Mammary epithelial cell (primary cell): Measurements from ENCODE around the gene ATP13A2.

Source experiments
- EZH2 ChIP-seq: IDR thresholded peaks from 2 replicates; pipeline ENCODE4 v1.6.1; 2012; ENCODE audit warnings: low read length, inconsistent platforms, borderline replicate concordance
- TF ChIP-seq, protein P1 (sequence below), 2 donors: IDR thresholded peaks in 1 of 2; conservative IDR thresholded peaks in 1 of 2; 2 replicates each; pipeline ENCODE4 v1.5.1; 2011 to 2012; ENCODE audit warnings: inconsistent platforms in 2 of 2, low read length in 2 of 2, mild to moderate bottlenecking in 2 of 2, control low read depth in 1 of 2, low read depth in 1 of 2; ENCODE audit not compliant: insufficient read depth in 1 of 2; ENCODE audit errors: extremely low read depth in 1 of 2

GRCh38 chr1:17056551-17056950 is 44.8 kb upstream of the ATP13A2 start:
- TF ChIP-seq, protein P1, sequence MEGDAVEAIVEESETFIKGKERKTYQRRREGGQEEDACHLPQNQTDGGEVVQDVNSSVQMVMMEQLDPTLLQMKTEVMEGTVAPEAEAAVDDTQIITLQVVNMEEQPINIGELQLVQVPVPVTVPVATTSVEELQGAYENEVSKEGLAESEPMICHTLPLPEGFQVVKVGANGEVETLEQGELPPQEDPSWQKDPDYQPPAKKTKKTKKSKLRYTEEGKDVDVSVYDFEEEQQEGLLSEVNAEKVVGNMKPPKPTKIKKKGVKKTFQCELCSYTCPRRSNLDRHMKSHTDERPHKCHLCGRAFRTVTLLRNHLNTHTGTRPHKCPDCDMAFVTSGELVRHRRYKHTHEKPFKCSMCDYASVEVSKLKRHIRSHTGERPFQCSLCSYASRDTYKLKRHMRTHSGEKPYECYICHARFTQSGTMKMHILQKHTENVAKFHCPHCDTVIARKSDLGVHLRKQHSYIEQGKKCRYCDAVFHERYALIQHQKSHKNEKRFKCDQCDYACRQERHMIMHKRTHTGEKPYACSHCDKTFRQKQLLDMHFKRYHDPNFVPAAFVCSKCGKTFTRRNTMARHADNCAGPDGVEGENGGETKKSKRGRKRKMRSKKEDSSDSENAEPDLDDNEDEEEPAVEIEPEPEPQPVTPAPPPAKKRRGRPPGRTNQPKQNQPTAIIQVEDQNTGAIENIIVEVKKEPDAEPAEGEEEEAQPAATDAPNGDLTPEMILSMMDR (conservative IDR thresholded peaks at IDR 0.05 in 1 of 2, IDR thresholded peaks at IDR 0.05 in 1 of 2; ENCODE audit: extremely low read depth in 1 of 2, insufficient read depth in 1 of 2, low read depth in 1 of 2, low read length in 2 of 2) = no peak
- TF ChIP-seq EZH2 = no peak
